GM23338 (cell line): ENCODE measurements around the gene MAP4K1. TPM values are rescaled to one million over a fixed set of nuclear protein-coding genes. Genes with fewer than 3 reads are reported as not detected.

Source experiments
- CREB1 ChIP-seq: fragments of 250-450 bp; sonication (Bioruptor Pico); IDR thresholded peaks from 2 replicates; pipeline ENCODE4 v1.5.0; 2020; ENCODE audit warnings: low read depth, mild to moderate bottlenecking, moderate library complexity
- ETS1 ChIP-seq: IDR thresholded peaks from 2 replicates; pipeline ENCODE4 v1.6.1; 2016; ENCODE audit warnings: antibody characterized with exemption
- EZH2phosphoT487 ChIP-seq: fragments of 200-600 bp; sonication (generic); IDR thresholded peaks from one replicate; pipeline ENCODE4 v1.8.1; 2018; ENCODE audit warnings: antibody characterized with exemption; ENCODE audit not compliant: unreplicated experiment
- JUNB ChIP-seq: IDR thresholded peaks from one replicate; pipeline ENCODE4 v1.6.1; 2016; ENCODE audit warnings: antibody characterized with exemption; ENCODE audit not compliant: unreplicated experiment
- NANOG ChIP-seq: IDR thresholded peaks from 2 replicates; pipeline ENCODE4 v1.6.1; 2016; ENCODE audit warnings: antibody characterized with exemption, borderline replicate concordance
- POLR2AphosphoS5 ChIP-seq: IDR thresholded peaks from 2 replicates; pipeline ENCODE4 v1.6.1; 2016; ENCODE audit warnings: antibody characterized with exemption, low read depth
- REST ChIP-seq: IDR thresholded peaks from one replicate; pipeline ENCODE4 v1.6.1; 2018; ENCODE audit warnings: antibody characterized with exemption; ENCODE audit not compliant: unreplicated experiment
- STAT1 ChIP-seq: IDR thresholded peaks from one replicate; pipeline ENCODE4 v1.6.1; 2016; ENCODE audit warnings: antibody characterized with exemption; ENCODE audit not compliant: unreplicated experiment
- ZNF114 ChIP-seq: fragments of 250-450 bp; sonication (Bioruptor Pico); IDR thresholded peaks from 2 replicates; pipeline ENCODE4 v1.5.0; 2020; ENCODE audit warnings: mild to moderate bottlenecking, moderate library complexity
- ZNF331 ChIP-seq: fragments of 250-450 bp; sonication (Bioruptor Pico); IDR thresholded peaks from 2 replicates; pipeline ENCODE4 v1.5.0; 2020; ENCODE audit warnings: low read depth, mild to moderate bottlenecking, moderate library complexity
- ZNF462 ChIP-seq: fragments of 250-450 bp; sonication (Bioruptor Pico); IDR thresholded peaks from 2 replicates; pipeline ENCODE4 v1.5.0; 2020; ENCODE audit warnings: mild to moderate bottlenecking, moderate library complexity
- polyA plus RNA-seq: library from polyadenylated mRNA; unstranded; fragments of >200 nt; fragmentation: Nextera tagmentation; extraction: Ambion mirVana; gene quantifications from 2 replicates; pipeline ENCODE4 v1.2.1, GENCODE V29; 2016
- total RNA-seq: library from RNA; depleted of rRNA; stranded (reverse); fragments of >200 nt; shearing (Covaris generic); gene quantifications from 2 replicates; pipeline ENCODE4 v1.2.3, GENCODE V29; 2014

Gene MAP4K1
- total and polyA plus RNA-seq, 2 experiments from 2014 or later: 7.7 to 44.6 TPM

GRCh38 chr19:38565691-38566105 is 52.1 kb downstream of the MAP4K1 start (continued):
- TF ChIP-seq ZNF462 (no peak), STAT1 (no peak), POLR2AphosphoS5 (no peak), NANOG (no peak), ETS1 (no peak), EZH2phosphoT487 (no peak), ZNF331 (CRISPR knock-in tag) (no peak), REST (no peak), JUNB (no peak), CREB1 (CRISPR knock-in tag) (no peak), ZNF114 (CRISPR knock-in tag) (no peak)
